ENCODE data around the gene MYO1H. TPM values are rescaled to one million over a fixed set of nuclear protein-coding genes. Genes with fewer than 3 reads are reported as not detected.

The MYO1H gene
- total RNA-seq, 4 donors from 2014 or later, result 0.17 to 0.57 TPM; not detected in 2

DNA sequence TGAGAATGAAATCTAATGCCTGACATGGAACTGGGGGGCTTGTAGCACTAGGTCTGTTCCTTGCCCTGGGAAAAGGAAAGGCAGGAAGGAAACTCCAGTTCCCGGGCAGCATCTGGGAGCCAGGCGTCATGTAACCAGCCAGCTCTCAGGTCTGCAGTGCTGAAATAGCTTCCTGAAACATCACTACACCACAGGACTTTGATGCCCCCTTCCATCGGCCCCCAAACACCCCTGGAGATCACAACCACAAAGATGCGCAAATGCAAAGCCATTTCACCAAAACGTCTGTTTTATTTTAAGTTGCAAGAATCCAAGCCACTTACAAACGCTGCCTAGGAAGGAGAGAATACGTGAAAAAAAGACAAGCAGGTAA, 88.5 kb downstream of the MYO1H start:
- TF ChIP-seq, protein P1, sequence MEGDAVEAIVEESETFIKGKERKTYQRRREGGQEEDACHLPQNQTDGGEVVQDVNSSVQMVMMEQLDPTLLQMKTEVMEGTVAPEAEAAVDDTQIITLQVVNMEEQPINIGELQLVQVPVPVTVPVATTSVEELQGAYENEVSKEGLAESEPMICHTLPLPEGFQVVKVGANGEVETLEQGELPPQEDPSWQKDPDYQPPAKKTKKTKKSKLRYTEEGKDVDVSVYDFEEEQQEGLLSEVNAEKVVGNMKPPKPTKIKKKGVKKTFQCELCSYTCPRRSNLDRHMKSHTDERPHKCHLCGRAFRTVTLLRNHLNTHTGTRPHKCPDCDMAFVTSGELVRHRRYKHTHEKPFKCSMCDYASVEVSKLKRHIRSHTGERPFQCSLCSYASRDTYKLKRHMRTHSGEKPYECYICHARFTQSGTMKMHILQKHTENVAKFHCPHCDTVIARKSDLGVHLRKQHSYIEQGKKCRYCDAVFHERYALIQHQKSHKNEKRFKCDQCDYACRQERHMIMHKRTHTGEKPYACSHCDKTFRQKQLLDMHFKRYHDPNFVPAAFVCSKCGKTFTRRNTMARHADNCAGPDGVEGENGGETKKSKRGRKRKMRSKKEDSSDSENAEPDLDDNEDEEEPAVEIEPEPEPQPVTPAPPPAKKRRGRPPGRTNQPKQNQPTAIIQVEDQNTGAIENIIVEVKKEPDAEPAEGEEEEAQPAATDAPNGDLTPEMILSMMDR (IDR thresholded peaks at IDR 0.05; ENCODE audit: low read depth), result no peak

GRCh38 chr12:109439181-109439580, 91.5 kb downstream of the MYO1H start:
- TF ChIP-seq, protein P1 (IDR thresholded peaks at IDR 0.05; ENCODE audit: low read depth), result no peak

GRCh38 chr12:109440851-109441490, 93.3 kb downstream of the MYO1H start:
- TF ChIP-seq, protein P1 (IDR thresholded peaks at IDR 0.05; ENCODE audit: low read depth), result no peak

DNA sequence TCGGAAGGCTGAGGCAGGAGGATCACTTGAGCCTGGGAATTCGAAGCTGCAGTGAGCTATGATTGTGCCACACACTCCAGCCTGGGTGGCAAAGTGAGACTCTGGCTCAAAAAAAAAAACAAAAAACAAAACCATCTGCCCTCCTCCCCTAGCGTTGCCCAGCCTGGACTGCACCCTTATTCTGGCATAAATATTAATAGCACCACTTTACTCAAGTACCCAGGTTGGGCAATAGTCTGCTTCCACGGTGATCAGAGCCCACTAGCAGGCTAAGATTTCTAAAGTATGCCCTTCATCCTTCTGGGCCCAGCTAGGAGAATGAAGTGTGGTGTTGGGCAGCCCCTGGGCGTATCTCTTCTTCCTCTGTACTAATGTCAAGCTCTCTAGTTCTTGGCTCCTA, 96.1 kb downstream of the MYO1H start:
- TF ChIP-seq, protein P1 (IDR thresholded peaks at IDR 0.05; ENCODE audit: low read depth), result no peak

- TF ChIP-seq, protein P1 (IDR thresholded peaks at IDR 0.05; ENCODE audit: low read depth), result no peak
These were observed 96.6 kb downstream of the MYO1H start for GRCh38 chr12:109444259-109444658.

DNA sequence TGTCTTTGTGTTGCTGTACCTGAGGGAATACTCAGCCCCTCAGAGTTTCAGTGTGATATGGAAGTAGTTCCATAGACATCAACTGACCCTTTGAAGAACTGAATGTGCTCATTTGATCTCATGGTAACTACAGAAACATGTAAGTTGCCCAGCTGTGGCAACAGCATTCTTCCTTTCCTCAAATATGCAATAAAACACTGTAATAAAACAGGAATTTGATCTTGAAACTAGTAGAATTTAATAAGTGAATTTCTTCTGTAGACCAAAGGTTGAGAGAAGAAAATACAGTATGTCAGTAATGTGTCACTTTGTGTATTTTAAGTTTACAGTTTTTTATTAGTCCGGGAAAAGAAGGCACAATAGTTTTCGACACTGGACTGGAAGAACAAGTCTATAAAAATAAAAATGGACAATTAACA, 97.5 kb downstream of the MYO1H start:
- TF ChIP-seq, protein P1 (IDR thresholded peaks at IDR 0.05; ENCODE audit: low read depth), result no peak

GRCh38 chr12:109446869-109447268, 99.2 kb downstream of the MYO1H start:
- TF ChIP-seq, protein P1 (IDR thresholded peaks at IDR 0.05; ENCODE audit: low read depth), result no peak

Data from subcutaneous adipose tissue (tissue), 4 donors.